Right renal cortex interstitium (tissue), 3 donors: ENCODE measurements around the gene NCAPG. TPM values are rescaled to one million over a fixed set of nuclear protein-coding genes. Genes with fewer than 3 reads are reported as not detected.

Experiments
- DNase-seq, 3 donors: peaks; one replicate each; pipeline ENCODE4 v3.0.0-alpha.2; 2013; ENCODE audit warnings: low read depth in 3 of 3, low spot score in 2 of 3
- polyA plus RNA-seq, 3 donors: library from polyadenylated mRNA; unstranded; fragments of 120-200 nt; gene quantifications; one replicate each; pipeline ENCODE4 v1.2.1, GENCODE V29; 2013; ENCODE audit not compliant: insufficient read length in 3 of 3

Gene NCAPG
- 10 to 100 TPM; 25.9 to 31.9 (median 27.9) TPM for polyA plus RNA-seq

- DNase-seq = peak; percentile 98 to 99 (median 98)
Measured at GRCh38 chr4:17810260-17811077, at the start of gene NCAPG, which contains the start of gene DCAF16. Gene NCAPG, plus strand, starts transcription at chr4:17810979. Its CDS starts 99 bp downstream, at chr4:17811078. Gene DCAF16, minus strand, starts transcription at chr4:17810757. Its CDS starts 6,616 bp downstream, at chr4:17804141.

- DNase-seq = no peak
Measured at GRCh38 chr4:17761062-17761461, 49.7 kb upstream of the NCAPG start.

- DNase-seq = no peak
Measured at GRCh38 chr4:17762726-17763125, 48.1 kb upstream of the NCAPG start.

- no peak for DNase-seq
Measured at GRCh38 chr4:17763416-17763815, 47.4 kb upstream of the NCAPG start.

- DNase-seq = no peak
Measured at GRCh38 chr4:17763931-17764330, 46.8 kb upstream of the NCAPG start.

GRCh38 chr4:17765514-17766286, 45.1 kb upstream of the NCAPG start:
- no peak for DNase-seq

GRCh38 chr4:17766826-17767458, 43.8 kb upstream of the NCAPG start:
- no peak for DNase-seq

GRCh38 chr4:17769406-17770174, 41.2 kb upstream of the NCAPG start:
- no peak for DNase-seq

- no peak for DNase-seq
Measured at GRCh38 chr4:17770845-17771244, 39.9 kb upstream of the NCAPG start.

- no peak for DNase-seq
Measured at GRCh38 chr4:17771284-17771908, 39.4 kb upstream of the NCAPG start.

- no peak for DNase-seq
Measured at GRCh38 chr4:17773135-17773698, 37.6 kb upstream of the NCAPG start.

- no peak for DNase-seq
Measured at GRCh38 chr4:17778431-17778830, 32.3 kb upstream of the NCAPG start.

GRCh38 chr4:17780501-17781299, 30.1 kb upstream of the NCAPG start:
- no peak for DNase-seq

GRCh38 chr4:17781300-17782287, 29.2 kb upstream of the NCAPG start, which contains the start of gene FAM184B:
Gene FAM184B, minus strand, starts transcription at chr4:17781621. Its CDS starts 322 bp downstream, at chr4:17781299.
- DNase-seq = no peak

- no peak for DNase-seq
Measured at GRCh38 chr4:17785858-17786257, 24.9 kb upstream of the NCAPG start.

GRCh38 chr4:17786567-17786966, 24.2 kb upstream of the NCAPG start:
- no peak for DNase-seq

- DNase-seq = no peak
Measured at GRCh38 chr4:17787315-17787714, 23.5 kb upstream of the NCAPG start.

- no peak for DNase-seq
Measured at GRCh38 chr4:17788956-17789355, 21.8 kb upstream of the NCAPG start.
